ENCODE results near the gene ZNF516. TPM values are rescaled to one million over a fixed set of nuclear protein-coding genes. Genes with fewer than 3 reads are reported as not detected.

The ZNF516 gene
- total and polyA plus RNA-seq, 10 of the 15 experiments (the other 5 are each of a cell fraction or from before 2014, with no cell fraction given), result 2.0 to 32.0 (median 8.3) TPM

GRCh38 chr18:76461148-76461547 is 33.9 kb downstream of the ZNF516 start:
- FAIRE-seq (no peak), DNase-seq (ENCODE audit: low read depth, low spot score) (no peak), ATAC-seq (no peak)
- H3K9ac ChIP-seq (ENCODE audit: control insufficient read depth, insufficient read depth, low read length), result no peak overlapping the region
- H2AFZ ChIP-seq (ENCODE audit: control insufficient read depth, low read depth, low read length), result no peak overlapping the region
- ChIA-PET CTCF (no interaction called here), SMC1A (ENCODE audit: uncharacterized antibody, unreplicated experiment) (no interaction called here), RAD21 (ENCODE audit: unreplicated experiment) (no interaction called here), POLR2A (no interaction called here)
- H3K4me1 ChIP-seq (ENCODE audit: control insufficient read depth, insufficient read depth, low read length), result peaks cover 7% of the 10 kb centered on the region
- 79% methylated on average over 7 of the region's 8 CpGs for WGBS (ENCODE audit: insufficient coverage, insufficient replicate concordance, low lambda C conversion rate, missing lambda C conversion rate)
- no peaks in the 10 kb centered on the region for H3K27me3 ChIP-seq (replicated peaks in 1 of 2; ENCODE audit: control insufficient read depth in 2 of 2, insufficient read depth in 2 of 2, low read length in 1 of 2)
- in situ Hi-C loops (cut with MboI), result no loop called here
- no peak overlapping the region for H3K27ac ChIP-seq (ENCODE audit: control insufficient read depth, insufficient read depth)
- H3K9me3 ChIP-seq (replicated peaks; ENCODE audit: control insufficient read depth, insufficient read depth, low read length), result no peaks in the 10 kb centered on the region
- no TSS peak for BruUV-seq (replicated peaks)
- peaks cover 55% of the 10 kb centered on the region for H3K79me2 ChIP-seq (ENCODE audit: control insufficient read depth, insufficient read depth, low read length)
- no peak overlapping the region for H3K4me3 ChIP-seq
- intact Hi-C loops (cut with micrococcal nuclease; ENCODE audit: unreplicated experiment), result no loop called here
- H3K4me2 ChIP-seq (ENCODE audit: control insufficient read depth, insufficient read depth), result no peak overlapping the region
- TF ChIP-seq NFXL1 (IDR thresholded peaks at IDR 0.05; ENCODE audit: borderline replicate concordance), result no peak
- TF ChIP-seq MAX (IDR thresholded peaks at IDR 0.05; ENCODE audit: low read depth, low read length), result no peak
- no peak for TF ChIP-seq BHLHE40 (IDR thresholded peaks at IDR 0.05; ENCODE audit: borderline replicate concordance in 1 of 2, low read depth in 2 of 2, low read length in 1 of 2)
- TF ChIP-seq SIX5 (IDR thresholded peaks at IDR 0.05; ENCODE audit: low read depth, low read length, severe bottlenecking), result no peak
- TF ChIP-seq POLR2A (IDR thresholded peaks at IDR 0.05; ENCODE audit: low read depth, low read length), result no peak
- TF ChIP-seq MEF2B (IDR thresholded peaks at IDR 0.05; ENCODE audit: partially characterized antibody, poor library complexity, severe bottlenecking), result no peak
- no peak for TF ChIP-seq CBX3 (IDR thresholded peaks at IDR 0.05; ENCODE audit: borderline replicate concordance, low read depth)
- no peak for TF ChIP-seq NRF1 (conservative IDR thresholded peaks at IDR 0.05; ENCODE audit: low read depth, low read length)
- no peak for TF ChIP-seq POU2F2 (IDR thresholded peaks at IDR 0.05; ENCODE audit: borderline replicate concordance, low read depth, low read length)
- no peak for TF ChIP-seq ZNF274 (IDR thresholded peaks at IDR 0.05; ENCODE audit: insufficient read depth, insufficient read length)
- TF ChIP-seq FOXM1 (IDR thresholded peaks at IDR 0.05; ENCODE audit: low read depth, low read length), result no peak
- TF ChIP-seq LARP7 (IDR thresholded peaks at IDR 0.05), result no peak
- TF ChIP-seq RFX5 (IDR thresholded peaks at IDR 0.05; ENCODE audit: low read depth, low read length), result no peak
- TF ChIP-seq NFYB (IDR thresholded peaks at IDR 0.05; ENCODE audit: insufficient read depth, low read depth, low read length), result no peak
- TF ChIP-seq PBX3 (IDR thresholded peaks at IDR 0.05; ENCODE audit: insufficient replicate concordance, low read depth, low read length), result no peak
- no peaks in the 10 kb centered on the region for H4K20me1 ChIP-seq (ENCODE audit: control insufficient read depth, insufficient read depth)
- peaks cover 0 to 13% of the 10 kb centered on the region in 2 experiments; a peak in 3 of 4 replicates for H3K36me3 ChIP-seq (ENCODE audit: control insufficient read depth in 2 of 2, insufficient read depth in 2 of 2, low read length in 1 of 2)

All from GM12878 (cell line).